Nephron progenitor cell (in vitro differentiated cells): ENCODE data around the gene CMTM4.
"Not testable (repeated sequence)": the region's sequence is repeated elsewhere in the genome, so short reads cannot be mapped to it uniquely, and the experiment has no call there.

Experiments
- DNase-seq: peaks from one replicate; pipeline ENCODE4 v3.0.0; 2021
- H3K27ac Mint-ChIP-seq: 2 replicates; pipeline ENCODE4 v1.8.0; 2021; ENCODE audit warnings: mild to moderate bottlenecking, moderate library complexity, mixed read lengths
- H3K27me3 Mint-ChIP-seq: 2 replicates; pipeline ENCODE4 v1.8.0; 2021; ENCODE audit warnings: mild to moderate bottlenecking, low read depth, mixed read lengths; ENCODE audit not compliant: poor library complexity
- H3K36me3 Mint-ChIP-seq: 2 replicates; pipeline ENCODE4 v1.8.0; 2021; ENCODE audit warnings: low read depth, mixed read lengths
- H3K4me1 Mint-ChIP-seq: 2 replicates; pipeline ENCODE4 v1.8.0; 2021; ENCODE audit warnings: mixed read lengths
- H3K4me3 Mint-ChIP-seq: 2 replicates; pipeline ENCODE4 v1.8.0; 2021; ENCODE audit warnings: mild to moderate bottlenecking, moderate library complexity, mixed read lengths
- H3K9me3 Mint-ChIP-seq: 2 replicates; pipeline ENCODE4 v1.8.0; 2021; ENCODE audit warnings: mild to moderate bottlenecking, moderate library complexity, mixed read lengths
- TF ChIP-seq, protein P1 (sequence below): fragments of 200-600 bp; sonication (generic); IDR thresholded peaks from 2 replicates; pipeline ENCODE4 v1.5.0; 2021; ENCODE audit warnings: antibody characterized with exemption

The CMTM4 gene

DNA sequence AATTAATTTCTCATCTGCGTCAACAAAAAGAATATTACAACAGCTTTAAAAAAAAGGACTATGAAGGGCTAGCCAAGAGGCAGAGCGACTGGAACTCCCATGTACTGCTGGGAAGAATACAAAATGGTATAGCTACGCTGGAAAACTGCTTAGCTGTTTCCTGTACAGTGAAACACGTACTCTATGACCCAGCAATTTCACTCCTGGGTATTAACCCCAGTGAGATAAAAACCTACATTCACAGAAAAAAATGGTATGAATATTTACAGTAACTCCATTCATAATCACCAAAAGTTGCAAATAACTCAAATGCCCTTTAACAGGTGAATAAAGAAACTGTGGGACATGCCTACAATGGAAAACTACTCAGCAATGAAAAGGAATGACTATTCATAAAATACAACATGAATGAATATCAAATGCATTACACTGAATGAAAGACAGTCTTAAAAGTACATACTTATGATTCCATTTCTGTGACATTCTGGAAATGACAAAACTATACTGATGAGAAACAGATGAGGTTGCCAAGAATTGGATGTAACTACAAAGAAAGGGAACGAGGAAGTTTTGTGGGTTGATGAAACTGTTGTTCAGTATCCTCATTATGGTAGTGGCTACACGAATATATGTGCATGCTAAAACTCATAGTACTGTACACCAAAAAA, 27.6 kb downstream of the CMTM4 start:
- Mint-ChIP-seq H3K9me3 (no peaks in the 10 kb centered on the region), H3K27ac (no peak overlapping the region), H3K4me1 (no peaks in the 10 kb centered on the region), H3K36me3 (peaks cover 5% of the 10 kb centered on the region), H3K27me3 (no peaks in the 10 kb centered on the region), H3K4me3 (no peak overlapping the region)
- no peak for DNase-seq
- TF ChIP-seq, protein P1, sequence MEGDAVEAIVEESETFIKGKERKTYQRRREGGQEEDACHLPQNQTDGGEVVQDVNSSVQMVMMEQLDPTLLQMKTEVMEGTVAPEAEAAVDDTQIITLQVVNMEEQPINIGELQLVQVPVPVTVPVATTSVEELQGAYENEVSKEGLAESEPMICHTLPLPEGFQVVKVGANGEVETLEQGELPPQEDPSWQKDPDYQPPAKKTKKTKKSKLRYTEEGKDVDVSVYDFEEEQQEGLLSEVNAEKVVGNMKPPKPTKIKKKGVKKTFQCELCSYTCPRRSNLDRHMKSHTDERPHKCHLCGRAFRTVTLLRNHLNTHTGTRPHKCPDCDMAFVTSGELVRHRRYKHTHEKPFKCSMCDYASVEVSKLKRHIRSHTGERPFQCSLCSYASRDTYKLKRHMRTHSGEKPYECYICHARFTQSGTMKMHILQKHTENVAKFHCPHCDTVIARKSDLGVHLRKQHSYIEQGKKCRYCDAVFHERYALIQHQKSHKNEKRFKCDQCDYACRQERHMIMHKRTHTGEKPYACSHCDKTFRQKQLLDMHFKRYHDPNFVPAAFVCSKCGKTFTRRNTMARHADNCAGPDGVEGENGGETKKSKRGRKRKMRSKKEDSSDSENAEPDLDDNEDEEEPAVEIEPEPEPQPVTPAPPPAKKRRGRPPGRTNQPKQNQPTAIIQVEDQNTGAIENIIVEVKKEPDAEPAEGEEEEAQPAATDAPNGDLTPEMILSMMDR: no peak

DNA sequence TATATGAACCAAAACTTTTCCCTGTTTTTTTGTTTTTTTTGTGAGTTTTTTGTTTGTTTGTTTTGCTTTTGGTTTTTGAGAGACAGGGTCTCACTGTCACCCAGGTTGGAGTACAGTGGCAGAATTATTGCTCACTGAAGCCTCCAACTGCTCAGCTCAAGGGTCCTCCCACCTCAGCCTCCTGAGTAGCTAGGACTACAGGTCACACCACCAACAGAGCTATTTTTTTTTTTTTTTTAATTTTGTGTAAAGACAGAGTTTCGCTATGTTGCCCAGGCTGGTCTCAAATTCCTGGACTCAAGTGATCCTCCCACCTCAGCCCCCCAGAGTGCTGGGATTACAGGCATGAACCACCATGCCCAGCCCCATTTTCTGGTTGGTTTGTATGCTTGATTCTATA, 28.6 kb downstream of the CMTM4 start:
- Mint-ChIP-seq H3K27me3 (no peaks in the 10 kb centered on the region), H3K9me3 (no peaks in the 10 kb centered on the region), H3K36me3 (no peaks in the 10 kb centered on the region), H3K27ac (no peak overlapping the region), H3K4me1 (peaks cover 1% of the 10 kb centered on the region), H3K4me3 (no peak overlapping the region)
- no peak for DNase-seq
- TF ChIP-seq, protein P1: no peak

DNA sequence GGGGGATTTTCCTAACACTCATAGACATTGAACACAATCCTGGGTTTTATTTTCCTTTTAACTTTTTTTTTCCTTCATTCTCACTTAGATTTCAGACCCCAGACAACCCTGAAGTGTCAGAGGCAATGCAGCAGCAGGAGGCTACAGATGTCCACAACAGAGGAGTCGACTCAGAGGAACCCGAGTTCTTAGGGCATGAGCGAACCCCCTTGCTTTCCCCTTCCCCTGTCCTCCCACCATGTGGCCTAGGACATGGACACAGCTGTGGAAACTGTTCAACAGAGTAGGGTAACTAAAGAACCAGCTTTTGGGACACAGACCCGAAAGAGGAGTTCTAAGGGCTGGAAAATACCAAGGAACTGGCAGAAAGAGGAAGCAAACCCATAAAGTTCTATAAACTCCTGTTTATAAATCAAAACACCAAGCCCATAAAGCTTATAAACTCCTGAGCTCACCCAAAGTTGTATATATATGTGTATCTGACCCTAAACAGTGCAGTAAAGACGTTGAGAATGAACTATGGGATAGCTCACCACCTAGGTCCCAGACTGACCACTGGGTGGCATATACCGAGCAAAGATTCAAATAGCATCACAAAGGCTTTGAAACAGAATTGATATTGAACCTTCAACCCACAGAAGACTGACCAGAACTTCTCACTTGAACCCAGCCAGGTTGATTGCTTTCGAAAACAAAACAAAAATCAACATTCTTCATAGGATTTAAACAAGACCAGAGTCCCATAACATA, 33.9 kb downstream of the CMTM4 start:
- no peak overlapping the region for H3K4me3 Mint-ChIP-seq
- DNase-seq: no peak
- no peaks in the 10 kb centered on the region for H3K9me3 Mint-ChIP-seq
- H3K27ac Mint-ChIP-seq: peak overlapping the region; percentile 28
- H3K27me3 Mint-ChIP-seq: peaks cover 7% of the 10 kb centered on the region
- TF ChIP-seq, protein P1: peak; percentile 34
- H3K4me1 Mint-ChIP-seq: peaks cover 48% of the 10 kb centered on the region
- no peaks in the 10 kb centered on the region for H3K36me3 Mint-ChIP-seq

DNA sequence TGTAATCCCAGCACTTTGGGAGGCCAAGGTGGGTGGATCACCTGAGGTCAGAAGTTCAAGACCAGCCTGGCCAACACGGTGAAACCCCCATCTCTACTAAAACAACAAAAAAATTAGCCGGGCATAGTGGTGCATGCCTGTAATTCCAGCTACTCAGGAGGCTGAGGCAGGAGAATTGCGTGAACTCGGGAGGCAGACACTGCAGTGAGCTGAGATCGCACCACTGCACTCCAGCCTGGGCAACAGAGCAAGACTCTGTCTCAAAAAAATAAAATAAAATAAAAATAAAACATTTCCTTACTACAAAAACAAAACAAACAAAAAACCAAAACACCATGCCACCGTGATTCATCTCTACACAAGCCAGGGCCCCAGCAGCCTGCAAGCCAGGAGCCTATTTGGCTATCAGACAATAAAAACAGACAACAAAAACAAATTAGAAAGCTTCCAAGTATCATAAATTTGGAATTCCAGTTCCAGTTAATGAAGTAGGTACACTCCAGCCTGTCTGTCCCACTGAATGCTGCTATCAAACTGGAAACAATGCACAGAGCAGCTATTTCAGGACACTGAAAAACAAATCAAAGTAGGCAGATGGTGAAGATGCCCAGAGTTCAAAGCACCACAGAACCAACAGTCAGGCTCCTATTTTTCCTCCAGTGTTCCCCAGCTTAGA, 34.7 kb downstream of the CMTM4 start:
- not testable (repeated sequence) for H3K36me3 Mint-ChIP-seq, H3K27me3 Mint-ChIP-seq, H3K9me3 Mint-ChIP-seq, H3K4me3 Mint-ChIP-seq, DNase-seq
- Mint-ChIP-seq H3K27ac (peak overlapping the region; percentile 66), H3K4me1 (peaks cover 48% of the 10 kb centered on the region)

DNA sequence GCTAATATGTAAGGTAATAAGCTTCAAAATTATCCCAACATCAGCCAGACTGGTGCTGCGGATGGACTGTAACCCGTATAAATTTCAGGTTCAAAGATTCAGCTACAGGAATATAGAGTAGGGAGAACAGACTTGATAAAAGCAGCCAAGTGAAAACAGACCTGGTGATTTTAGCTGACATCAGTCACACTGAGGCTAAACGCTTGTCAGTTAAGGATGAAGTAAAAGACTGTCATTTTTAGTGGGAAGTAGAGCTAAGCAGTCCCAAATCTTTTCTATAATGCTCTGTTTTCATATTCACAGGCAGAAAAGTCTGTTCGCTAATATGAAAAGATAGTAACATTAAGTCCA, 35.4 kb downstream of the CMTM4 start:
- TF ChIP-seq, protein P1: no peak
- DNase-seq: no peak
- peaks cover 48% of the 10 kb centered on the region for H3K4me1 Mint-ChIP-seq
- H3K36me3 Mint-ChIP-seq: no peaks in the 10 kb centered on the region
- no peak overlapping the region for H3K4me3 Mint-ChIP-seq
- H3K9me3 Mint-ChIP-seq: no peaks in the 10 kb centered on the region
- H3K27ac Mint-ChIP-seq: no peak overlapping the region
- peaks cover 7% of the 10 kb centered on the region for H3K27me3 Mint-ChIP-seq

DNA sequence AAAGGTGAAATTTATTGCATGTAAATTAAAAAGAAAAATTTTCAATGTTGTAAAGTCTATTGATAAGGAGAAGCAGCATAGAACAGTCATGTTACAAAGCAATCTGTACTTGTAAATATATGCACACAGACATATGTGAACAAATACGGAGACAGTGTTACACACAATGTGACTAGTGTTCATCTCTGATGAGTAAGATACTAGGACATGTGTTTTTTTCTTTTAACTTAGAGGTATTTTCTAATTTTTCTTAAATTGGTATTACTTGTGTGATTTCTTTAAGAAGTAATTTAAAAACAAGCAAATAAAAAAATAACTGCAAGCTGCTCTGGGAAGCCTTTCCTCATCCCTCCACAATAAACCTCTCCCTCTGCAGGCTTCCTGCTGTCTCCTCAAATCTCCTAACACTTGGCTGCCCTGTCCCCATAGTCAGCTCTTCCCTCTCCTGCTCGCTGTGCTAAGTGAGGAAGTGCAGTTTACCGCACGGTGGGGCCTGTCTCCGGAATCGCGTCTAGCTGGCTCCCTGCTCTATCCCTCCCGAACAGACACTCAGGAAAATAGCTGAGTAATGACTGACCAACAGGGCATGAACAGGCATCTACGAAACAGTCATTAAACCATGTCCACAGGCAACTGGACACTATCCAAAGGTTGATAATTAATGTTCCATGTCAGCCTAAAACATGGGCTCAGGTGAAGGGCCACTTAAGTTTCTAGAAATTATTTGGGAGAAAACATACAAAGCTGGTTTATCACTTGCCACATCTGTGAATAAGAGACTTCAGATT, 35.9 kb downstream of the CMTM4 start:
- peak; percentile 62 for DNase-seq
- Mint-ChIP-seq H3K4me1 (peaks cover 48% of the 10 kb centered on the region), H3K27me3 (peaks cover 7% of the 10 kb centered on the region), H3K36me3 (no peaks in the 10 kb centered on the region), H3K4me3 (peak overlapping the region; percentile 59), H3K27ac (peak overlapping the region; percentile 95), H3K9me3 (no peaks in the 10 kb centered on the region)
- TF ChIP-seq, protein P1: no peak
